Activated CD4-positive, alpha-beta T cell treated with anti-CD3 and anti-CD28 coated beads for 4 hours (primary cell): ENCODE measurements around the gene VPS50.
"Not testable (repeated sequence)": the region's sequence is repeated elsewhere in the genome, so short reads cannot be mapped to it uniquely, and the experiment has no call there.

Experiments
- DNase-seq, 2 donors: peaks; one replicate each; pipeline ENCODE4 v3.0.0-alpha.2; 2020

VPS50 gene

GRCh38 chr7:93239824-93240223 lies 7.7 kb downstream of the VPS50 start:
- DNase-seq = no peak

- DNase-seq = no peak
These were observed 9.9 kb downstream of the VPS50 start for GRCh38 chr7:93242106-93242505.

- no peak for DNase-seq
These were observed 13.6 kb downstream of the VPS50 start for GRCh38 chr7:93245525-93246432.

GRCh38 chr7:93249491-93250148 lies 17.5 kb downstream of the VPS50 start:
- DNase-seq = no peak

GRCh38 chr7:93258661-93259060 lies 26.5 kb downstream of the VPS50 start:
- no peak for DNase-seq

- no peak for DNase-seq
These were observed 30.4 kb downstream of the VPS50 start for GRCh38 chr7:93262535-93262934.

- no peak for DNase-seq
These were observed 33.1 kb downstream of the VPS50 start for GRCh38 chr7:93265220-93265619.

GRCh38 chr7:93279541-93279940 lies 47.4 kb downstream of the VPS50 start:
- DNase-seq = no peak

- no peak for DNase-seq
These were observed 52.7 kb downstream of the VPS50 start for GRCh38 chr7:93284908-93285307.

- DNase-seq = no peak
These were observed 61.1 kb downstream of the VPS50 start for GRCh38 chr7:93293229-93293628.

- DNase-seq = no peak
These were observed 66.0 kb downstream of the VPS50 start for GRCh38 chr7:93298206-93298605.

- DNase-seq = no peak
These were observed 66.5 kb downstream of the VPS50 start for GRCh38 chr7:93298671-93299070.

GRCh38 chr7:93301736-93302135 lies 69.6 kb downstream of the VPS50 start:
- DNase-seq = no peak

- no peak for DNase-seq
These were observed 75.0 kb downstream of the VPS50 start for GRCh38 chr7:93307131-93307660.

GRCh38 chr7:93307943-93308342 lies 75.8 kb downstream of the VPS50 start:
- DNase-seq = no peak

GRCh38 chr7:93310346-93310745 lies 78.2 kb downstream of the VPS50 start:
- no peak for DNase-seq

GRCh38 chr7:93314449-93314848 lies 82.3 kb downstream of the VPS50 start:
- no peak for DNase-seq

- no peak for DNase-seq
These were observed 83.7 kb downstream of the VPS50 start for GRCh38 chr7:93315896-93316295.

GRCh38 chr7:93316730-93317129 lies 84.6 kb downstream of the VPS50 start:
- DNase-seq = no peak

GRCh38 chr7:93320887-93321286 lies 88.7 kb downstream of the VPS50 start:
- DNase-seq = no peak

- not testable (repeated sequence) for DNase-seq
These were observed 94.1 kb downstream of the VPS50 start for GRCh38 chr7:93326291-93326690.

GRCh38 chr7:93327006-93327633 lies 95.0 kb downstream of the VPS50 start:
- no peak for DNase-seq

GRCh38 chr7:93331706-93332105 lies 99.5 kb downstream of the VPS50 start:
- no peak for DNase-seq

- no peak for DNase-seq
These were observed 100.0 kb downstream of the VPS50 start for GRCh38 chr7:93332172-93332571.
